Measurements from ENCODE around the gene MYO15A. TPM values are rescaled to one million over a fixed set of nuclear protein-coding genes. Genes with fewer than 3 reads are reported as not detected.
A peak's percentile ranks its signal among the peaks of the same experiment; 100 is the strongest.

MYO15A gene
- polyA plus RNA-seq, 3 donors, result 0.31 to 4.4 (median 0.56) TPM

DNA sequence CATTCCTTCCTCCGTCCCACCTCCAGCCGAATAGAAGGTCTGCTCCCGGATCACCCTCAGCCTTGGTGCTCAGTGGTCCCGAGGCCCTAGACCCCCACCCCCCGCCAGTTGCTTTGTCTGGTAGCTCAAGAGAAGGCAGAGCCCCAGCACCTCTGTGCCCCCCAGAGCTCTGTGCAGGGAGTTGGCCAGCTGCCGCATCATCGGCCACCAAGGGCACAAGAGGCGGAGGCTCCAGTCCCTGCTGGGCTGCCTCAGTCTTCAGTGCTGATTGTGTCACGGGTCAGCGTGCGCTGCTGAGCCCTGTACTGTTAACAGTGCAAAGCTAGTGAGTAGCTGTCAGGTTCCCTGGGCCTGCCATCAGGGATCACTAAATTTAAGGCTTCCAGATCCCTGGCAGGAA is 43.0 kb upstream of the MYO15A start:
- Histone ChIP-seq H3K9ac (ENCODE audit: insufficient read depth, low read length, poor library complexity, severe bottlenecking) (no peak overlapping the region), H2AFZ (ENCODE audit: insufficient read depth, low read depth, low read length, poor library complexity, severe bottlenecking) (no peak overlapping the region), H3K4me1 (ENCODE audit: control insufficient read depth in 1 of 2, insufficient read depth in 2 of 2, low read length in 2 of 2) (no peaks in the 10 kb centered on the region), H3K79me2 (ENCODE audit: insufficient read depth, low read length) (no peaks in the 10 kb centered on the region), H3K36me3 (replicated peaks in 1 of 2; ENCODE audit: control insufficient read depth in 1 of 2, insufficient read depth in 2 of 2, low read length in 2 of 2) (peaks cover 34 to 58% of the 10 kb centered on the region in 2 donors), H3K27ac (ENCODE audit: low read depth in 1 of 2, low read length in 2 of 2) (no peak overlapping the region), H4K20me1 (ENCODE audit: insufficient read depth, low read length) (no peaks in the 10 kb centered on the region), H3K9me3 (replicated peaks in 1 of 2; ENCODE audit: control insufficient read depth in 1 of 2, insufficient read depth in 1 of 2, low read length in 2 of 2) (no peaks in the 10 kb centered on the region), H3K4me2 (replicated peaks; ENCODE audit: extremely low read depth, low read length, poor library complexity, severe bottlenecking) (no peak overlapping the region), H3K4me3 (replicated peaks in 1 of 3; ENCODE audit: low read depth in 2 of 3, low read length in 3 of 3) (no peak overlapping the region), H3K27me3 (ENCODE audit: control insufficient read depth in 2 of 2, insufficient read depth in 2 of 2, low read length in 2 of 2) (no peaks in the 10 kb centered on the region)
- peaks cover 0 to 2% (median 0%) of the 10 kb centered on the region in 7 donors for H3K9me3 Mint-ChIP-seq
- TF ChIP-seq, protein P1, sequence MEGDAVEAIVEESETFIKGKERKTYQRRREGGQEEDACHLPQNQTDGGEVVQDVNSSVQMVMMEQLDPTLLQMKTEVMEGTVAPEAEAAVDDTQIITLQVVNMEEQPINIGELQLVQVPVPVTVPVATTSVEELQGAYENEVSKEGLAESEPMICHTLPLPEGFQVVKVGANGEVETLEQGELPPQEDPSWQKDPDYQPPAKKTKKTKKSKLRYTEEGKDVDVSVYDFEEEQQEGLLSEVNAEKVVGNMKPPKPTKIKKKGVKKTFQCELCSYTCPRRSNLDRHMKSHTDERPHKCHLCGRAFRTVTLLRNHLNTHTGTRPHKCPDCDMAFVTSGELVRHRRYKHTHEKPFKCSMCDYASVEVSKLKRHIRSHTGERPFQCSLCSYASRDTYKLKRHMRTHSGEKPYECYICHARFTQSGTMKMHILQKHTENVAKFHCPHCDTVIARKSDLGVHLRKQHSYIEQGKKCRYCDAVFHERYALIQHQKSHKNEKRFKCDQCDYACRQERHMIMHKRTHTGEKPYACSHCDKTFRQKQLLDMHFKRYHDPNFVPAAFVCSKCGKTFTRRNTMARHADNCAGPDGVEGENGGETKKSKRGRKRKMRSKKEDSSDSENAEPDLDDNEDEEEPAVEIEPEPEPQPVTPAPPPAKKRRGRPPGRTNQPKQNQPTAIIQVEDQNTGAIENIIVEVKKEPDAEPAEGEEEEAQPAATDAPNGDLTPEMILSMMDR (IDR thresholded peaks at IDR 0.05), result no peak
- DNase-seq, result no peak
- 97% methylated on average over 11 of the region's 11 CpGs for whole genome bisulfite sequencing (ENCODE audit: insufficient coverage)
- H3K36me3 Mint-ChIP-seq, result peaks cover 48 to 59% of the 10 kb centered on the region in 2 donors
- H3K27me3 Mint-ChIP-seq (ENCODE audit: low read depth in 3 of 3), result peaks cover 0 to 2% (median 0%) of the 10 kb centered on the region in 3 donors
- no peaks in the 10 kb centered on the region for H3K4me1 Mint-ChIP-seq
- H3K27ac Mint-ChIP-seq, result peak overlapping the region in 1 of 7 donors; percentile 17
- H3K4me3 Mint-ChIP-seq, result no peak overlapping the region
- intact Hi-C loops (cut with micrococcal nuclease), result no loop called here

DNA sequence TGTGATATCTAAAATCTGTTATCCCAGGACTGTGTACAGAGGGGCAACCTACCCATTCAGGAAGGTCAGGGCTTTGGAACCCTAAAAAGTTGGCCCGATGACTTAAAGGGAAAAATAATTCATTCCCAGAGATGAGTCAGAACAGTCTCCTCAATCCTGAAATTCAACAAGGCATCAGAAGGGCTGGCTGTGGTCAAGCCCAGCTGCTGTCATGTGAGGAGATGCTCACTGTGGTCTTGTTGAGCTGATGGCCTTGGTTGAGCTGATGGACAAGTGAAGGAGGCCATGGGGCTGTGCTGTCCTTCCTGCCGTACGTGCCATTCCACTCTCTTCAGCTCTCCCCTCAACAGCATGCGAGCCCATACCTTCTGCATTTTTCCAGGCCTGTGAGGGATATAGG is 41.7 kb upstream of the MYO15A start:
- H3K79me2 ChIP-seq (ENCODE audit: insufficient read depth, low read length), result no peaks in the 10 kb centered on the region
- H3K36me3 ChIP-seq (replicated peaks in 1 of 2; ENCODE audit: control insufficient read depth in 1 of 2, insufficient read depth in 2 of 2, low read length in 2 of 2), result peaks cover 23 to 46% of the 10 kb centered on the region in 2 donors
- Mint-ChIP-seq H3K27ac (no peak overlapping the region), H3K4me1 (peaks cover 7% of the 10 kb centered on the region), H3K9me3 (peaks cover 0 to 2% (median 0%) of the 10 kb centered on the region in 7 donors), H3K27me3 (ENCODE audit: low read depth in 3 of 3) (peaks cover 0 to 4% (median 0%) of the 10 kb centered on the region in 3 donors), H3K36me3 (peaks cover 39 to 46% of the 10 kb centered on the region in 2 donors), H3K4me3 (no peak overlapping the region)
- H3K27ac ChIP-seq (ENCODE audit: low read depth in 1 of 2, low read length in 2 of 2), result no peak overlapping the region
- H2AFZ ChIP-seq (ENCODE audit: insufficient read depth, low read depth, low read length, poor library complexity, severe bottlenecking), result no peak overlapping the region
- no peaks in the 10 kb centered on the region for H4K20me1 ChIP-seq (ENCODE audit: insufficient read depth, low read length)
- no peak overlapping the region for H3K9ac ChIP-seq (ENCODE audit: insufficient read depth, low read length, poor library complexity, severe bottlenecking)
- DNase-seq, result no peak
- no CpG with 5 or more reads among the region's 4 CpGs for WGBS (ENCODE audit: insufficient coverage)
- H3K4me1 ChIP-seq (ENCODE audit: control insufficient read depth in 1 of 2, insufficient read depth in 2 of 2, low read length in 2 of 2), result peaks cover 0 to 6% of the 10 kb centered on the region in 2 donors
- H3K9me3 ChIP-seq (replicated peaks in 1 of 2; ENCODE audit: control insufficient read depth in 1 of 2, insufficient read depth in 1 of 2, low read length in 2 of 2), result no peaks in the 10 kb centered on the region
- no peaks in the 10 kb centered on the region for H3K27me3 ChIP-seq (ENCODE audit: control insufficient read depth in 2 of 2, insufficient read depth in 2 of 2, low read length in 2 of 2)
- TF ChIP-seq, protein P1 (IDR thresholded peaks at IDR 0.05), result no peak
- intact Hi-C loops (cut with micrococcal nuclease), result no loop called here
- H3K4me2 ChIP-seq (replicated peaks; ENCODE audit: extremely low read depth, low read length, poor library complexity, severe bottlenecking), result no peak overlapping the region
- H3K4me3 ChIP-seq (replicated peaks in 1 of 3; ENCODE audit: low read depth in 2 of 3, low read length in 3 of 3), result no peak overlapping the region

Data from CD14-positive monocyte (primary cell).